Activated CD8-positive, alpha-beta memory T cell treated with anti-CD3 and anti-CD28 coated beads for 36 hours (primary cell): ENCODE measurements around the gene PTPRU. TPM values are rescaled to one million over a fixed set of nuclear protein-coding genes. Genes with fewer than 3 reads are reported as not detected.

Source experiments
- CTCF ChIA-PET: fragments of 350-600 bp; sonication (Branson Sonifier 250); formaldehyde crosslinking; loops from one replicate; lab custom pipeline; 2021; ENCODE audit warnings: antibody characterized with exemption; lab: Charles Lee
- POLR2A ChIA-PET: fragments of 350-600 bp; sonication (Branson Sonifier 250); formaldehyde crosslinking; loops from one replicate; lab custom pipeline; 2021; ENCODE audit warnings: antibody characterized with exemption; lab: Charles Lee
- total RNA-seq, 2 experiments: library from RNA; stranded (reverse); gene quantifications; one replicate each; pipeline ENCODE4 v1.2.3, GENCODE V29; 2021

The PTPRU gene
- total RNA-seq, 2 experiments from 2014 or later, result 0.34 to 0.42 TPM

- ChIA-PET POLR2A (no interaction called here), CTCF (no interaction called here)
Measured at GRCh38 chr1:29237852-29238619, 1.7 kb downstream of the PTPRU start.

GRCh38 chr1:29238620-29239002, 2.3 kb downstream of the PTPRU start:
- ChIA-PET CTCF (no interaction called here), POLR2A (no interaction called here)

GRCh38 chr1:29239142-29239541, 2.8 kb downstream of the PTPRU start:
- POLR2A ChIA-PET, result no interaction called here

GRCh38 chr1:29240400-29240837, 4.1 kb downstream of the PTPRU start:
- ChIA-PET POLR2A (no interaction called here), CTCF (no interaction called here)

More at GRCh38 chr1:29239142-29239541, 2.8 kb downstream of the PTPRU start:
- CTCF ChIA-PET, result no interaction called here

- ChIA-PET CTCF (no interaction called here), POLR2A (no interaction called here)
Measured at GRCh38 chr1:29240986-29241385, 4.7 kb downstream of the PTPRU start.

GRCh38 chr1:29243023-29243870, 6.9 kb downstream of the PTPRU start:
- CTCF ChIA-PET, result no interaction called here
- POLR2A ChIA-PET, result no interaction called here

GRCh38 chr1:29243871-29244200, 7.5 kb downstream of the PTPRU start:
- CTCF ChIA-PET, result no interaction called here

GRCh38 chr1:29245261-29245660, 8.9 kb downstream of the PTPRU start:
- POLR2A ChIA-PET, result no interaction called here
- CTCF ChIA-PET, result no interaction called here

More at GRCh38 chr1:29243871-29244200, 7.5 kb downstream of the PTPRU start:
- POLR2A ChIA-PET, result no interaction called here

GRCh38 chr1:29245876-29246275, 9.6 kb downstream of the PTPRU start:
- CTCF ChIA-PET, result no interaction called here
- POLR2A ChIA-PET, result no interaction called here

- POLR2A ChIA-PET, result no interaction called here
- CTCF ChIA-PET, result interaction anchor here (0.7 kb wide), 1 partner anchor 200 kb away, joined by 3 read pairs; no protein-coding TSS in a partner anchor
Measured at GRCh38 chr1:29247044-29247443, 10.7 kb downstream of the PTPRU start.

GRCh38 chr1:29247571-29248273, 11.4 kb downstream of the PTPRU start:
- CTCF ChIA-PET, result no interaction called here
- POLR2A ChIA-PET, result no interaction called here

GRCh38 chr1:29248409-29248808, 12.1 kb downstream of the PTPRU start:
- POLR2A ChIA-PET, result no interaction called here
- CTCF ChIA-PET, result no interaction called here

GRCh38 chr1:29249170-29249691, 12.9 kb downstream of the PTPRU start:
- POLR2A ChIA-PET, result no interaction called here
- CTCF ChIA-PET, result no interaction called here

GRCh38 chr1:29249951-29250581, 13.7 kb downstream of the PTPRU start:
- CTCF ChIA-PET, result interaction anchor here (1.3 kb wide), 1 partner anchor 14 kb away, joined by 4 read pairs; the partner anchor contains the start of gene PTPRU
- POLR2A ChIA-PET, result no interaction called here

- ChIA-PET CTCF (interaction anchor here (1.3 kb wide), 1 partner anchor 15 kb away, joined by 4 read pairs; the partner anchor contains the start of gene PTPRU), POLR2A (interaction anchor here (0.7 kb wide), 1 partner anchor 1440 kb away, joined by 5 read pairs; no protein-coding TSS in a partner anchor)
Measured at GRCh38 chr1:29251164-29252124, 15.1 kb downstream of the PTPRU start.

- ChIA-PET POLR2A (no interaction called here), CTCF (no interaction called here)
Measured at GRCh38 chr1:29253180-29253579, 16.9 kb downstream of the PTPRU start.

- ChIA-PET POLR2A (no interaction called here), CTCF (no interaction called here)
Measured at GRCh38 chr1:29254346-29254745, 18.0 kb downstream of the PTPRU start.

- POLR2A ChIA-PET, result no interaction called here
- CTCF ChIA-PET, result interaction anchor here (0.5 kb wide), 1 partner anchor 18 kb away, joined by 4 read pairs; no protein-coding TSS in a partner anchor
Measured at GRCh38 chr1:29255134-29255666, 18.9 kb downstream of the PTPRU start.
